Iris pigment epithelial cell (primary cell): ENCODE data around the gene ANKRD66.
A peak's percentile ranks its signal among the peaks of the same experiment; 100 is the strongest.

ENCODE experiments used
- DNase-seq: peaks from one replicate; pipeline ENCODE4 v3.0.0-alpha.2; 2011; ENCODE audit warnings: low read depth

Gene ANKRD66

GRCh38 chr6:46790355-46790874 is 43.7 kb downstream of the ANKRD66 start:
- no peak for DNase-seq

GRCh38 chr6:46792635-46793034 is 45.9 kb downstream of the ANKRD66 start:
- no peak for DNase-seq

- no peak for DNase-seq
Observed at GRCh38 chr6:46793138-46793537, 46.4 kb downstream of the ANKRD66 start, which contains the start of gene MEP1A. Gene MEP1A (plus strand): TSS chr6:46793389. CDS start chr6:46793399, 10 bp downstream.

- peak; percentile 12 for DNase-seq
Observed at GRCh38 chr6:46794068-46794467, 47.3 kb downstream of the ANKRD66 start.

GRCh38 chr6:46795816-46796215 is 49.1 kb downstream of the ANKRD66 start:
- DNase-seq = no peak

GRCh38 chr6:46796848-46797580 is 50.3 kb downstream of the ANKRD66 start:
- DNase-seq = no peak

GRCh38 chr6:46799657-46800056 is 52.9 kb downstream of the ANKRD66 start:
- peak; percentile 7 for DNase-seq

- no peak for DNase-seq
Observed at GRCh38 chr6:46808806-46809205, 62.1 kb downstream of the ANKRD66 start.
